HG03378 (cell line): ENCODE data around the gene ANKFN1.

ENCODE experiments used
- ATAC-seq: cut with Tn5 transposase; IDR thresholded peaks from one replicate; pipeline ENCODE4 v1.9.1; 2021; ENCODE audit warnings: mild to moderate bottlenecking, moderate library complexity; ENCODE audit not compliant: unreplicated experiment

ANKFN1 gene

GRCh38 chr17:56178203-56178602, 24.9 kb downstream of the ANKFN1 start:
- ATAC-seq = no peak

- no peak for ATAC-seq
Measured at GRCh38 chr17:56182081-56182480, 28.8 kb downstream of the ANKFN1 start.

- ATAC-seq = no peak
Measured at GRCh38 chr17:56184650-56185049, 31.4 kb downstream of the ANKFN1 start.

GRCh38 chr17:56185491-56186221, 32.4 kb downstream of the ANKFN1 start:
- ATAC-seq = no peak

- ATAC-seq = no peak
Measured at GRCh38 chr17:56186222-56186786, 33.0 kb downstream of the ANKFN1 start.

GRCh38 chr17:56203430-56203829, 50.2 kb downstream of the ANKFN1 start:
- ATAC-seq = no peak

GRCh38 chr17:56206351-56206750, 53.1 kb downstream of the ANKFN1 start:
- ATAC-seq = no peak

GRCh38 chr17:56213031-56213430, 59.8 kb downstream of the ANKFN1 start:
- ATAC-seq = no peak

GRCh38 chr17:56217921-56218320, 64.6 kb downstream of the ANKFN1 start:
- ATAC-seq = no peak

GRCh38 chr17:56222255-56222654, 69.0 kb downstream of the ANKFN1 start:
- no peak for ATAC-seq

- ATAC-seq = no peak
Measured at GRCh38 chr17:56230660-56231059, 77.4 kb downstream of the ANKFN1 start.

GRCh38 chr17:56231252-56231651, 78.0 kb downstream of the ANKFN1 start:
- no peak for ATAC-seq

GRCh38 chr17:56231693-56232092, 78.4 kb downstream of the ANKFN1 start:
- ATAC-seq = no peak

GRCh38 chr17:56244268-56244890, 91.1 kb downstream of the ANKFN1 start:
- no peak for ATAC-seq

- ATAC-seq = no peak
Measured at GRCh38 chr17:56247816-56248215, 94.5 kb downstream of the ANKFN1 start.

GRCh38 chr17:56257075-56257474, 103.8 kb downstream of the ANKFN1 start:
- no peak for ATAC-seq

- no peak for ATAC-seq
Measured at GRCh38 chr17:56260376-56261002, 107.2 kb downstream of the ANKFN1 start.

GRCh38 chr17:56262803-56263202, 109.5 kb downstream of the ANKFN1 start:
- ATAC-seq = no peak

GRCh38 chr17:56269556-56270389, 116.5 kb downstream of the ANKFN1 start:
- no peak for ATAC-seq

- no peak for ATAC-seq
Measured at GRCh38 chr17:56274491-56274890, 121.2 kb downstream of the ANKFN1 start.

- ATAC-seq = no peak
Measured at GRCh38 chr17:56284482-56284881, 131.2 kb downstream of the ANKFN1 start.
